ENCODE measurements around the gene MX2. TPM values are rescaled to one million over a fixed set of nuclear protein-coding genes. Genes with fewer than 3 reads are reported as not detected.

Gene MX2
- total RNA-seq, 1 donor from 2014 or later: 0.92 TPM

DNA sequence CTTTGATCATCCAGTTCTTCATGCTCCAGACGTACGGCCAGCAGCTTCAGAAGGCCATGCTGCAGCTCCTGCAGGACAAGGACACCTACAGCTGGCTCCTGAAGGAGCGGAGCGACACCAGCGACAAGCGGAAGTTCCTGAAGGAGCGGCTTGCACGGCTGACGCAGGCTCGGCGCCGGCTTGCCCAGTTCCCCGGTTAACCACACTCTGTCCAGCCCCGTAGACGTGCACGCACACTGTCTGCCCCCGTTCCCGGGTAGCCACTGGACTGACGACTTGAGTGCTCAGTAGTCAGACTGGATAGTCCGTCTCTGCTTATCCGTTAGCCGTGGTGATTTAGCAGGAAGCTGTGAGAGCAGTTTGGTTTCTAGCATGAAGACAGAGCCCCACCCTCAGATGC lies 96.7 kb downstream of the MX2 start:
- no peaks in the 10 kb centered on the region for H3K9me3 Mint-ChIP-seq
- H3K4me1 Mint-ChIP-seq (ENCODE audit: unreplicated experiment): no peaks in the 10 kb centered on the region
- H3K27ac Mint-ChIP-seq: no peak overlapping the region
- peaks cover 3% of the 10 kb centered on the region for H3K36me3 Mint-ChIP-seq
- H3K4me3 Mint-ChIP-seq: no peak overlapping the region
- no peaks in the 10 kb centered on the region for H3K27me3 Mint-ChIP-seq
- TF ChIP-seq, protein P1, sequence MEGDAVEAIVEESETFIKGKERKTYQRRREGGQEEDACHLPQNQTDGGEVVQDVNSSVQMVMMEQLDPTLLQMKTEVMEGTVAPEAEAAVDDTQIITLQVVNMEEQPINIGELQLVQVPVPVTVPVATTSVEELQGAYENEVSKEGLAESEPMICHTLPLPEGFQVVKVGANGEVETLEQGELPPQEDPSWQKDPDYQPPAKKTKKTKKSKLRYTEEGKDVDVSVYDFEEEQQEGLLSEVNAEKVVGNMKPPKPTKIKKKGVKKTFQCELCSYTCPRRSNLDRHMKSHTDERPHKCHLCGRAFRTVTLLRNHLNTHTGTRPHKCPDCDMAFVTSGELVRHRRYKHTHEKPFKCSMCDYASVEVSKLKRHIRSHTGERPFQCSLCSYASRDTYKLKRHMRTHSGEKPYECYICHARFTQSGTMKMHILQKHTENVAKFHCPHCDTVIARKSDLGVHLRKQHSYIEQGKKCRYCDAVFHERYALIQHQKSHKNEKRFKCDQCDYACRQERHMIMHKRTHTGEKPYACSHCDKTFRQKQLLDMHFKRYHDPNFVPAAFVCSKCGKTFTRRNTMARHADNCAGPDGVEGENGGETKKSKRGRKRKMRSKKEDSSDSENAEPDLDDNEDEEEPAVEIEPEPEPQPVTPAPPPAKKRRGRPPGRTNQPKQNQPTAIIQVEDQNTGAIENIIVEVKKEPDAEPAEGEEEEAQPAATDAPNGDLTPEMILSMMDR (conservative IDR thresholded peaks at IDR 0.05): no peak
- no peak for DNase-seq (ENCODE audit: extremely low spot score, unreplicated experiment)

Other genes with a start within 250 kb of the MX2 start
- gene BACE2, start 193.9 kb upstream of the MX2 start, total RNA-seq (ENCODE audit: low replicate concordance): 29.8 and 44.3 TPM in 2 replicates
- gene FAM3B, start 45.2 kb upstream of the MX2 start, total RNA-seq (ENCODE audit: low replicate concordance): 4.7 and 10.3 TPM in 2 replicates
- 9.8 and 34.8 TPM in 2 replicates for gene MX1, start 64.2 kb downstream of the MX2 start, total RNA-seq (ENCODE audit: low replicate concordance)
- 82.1 and 91.7 TPM in 2 replicates for gene TMPRSS2, start 146.1 kb downstream of the MX2 start, total RNA-seq (ENCODE audit: low replicate concordance)

Measured in type B pancreatic cell (in vitro differentiated cells).